ENCODE data around the gene CDC42BPG.
A peak's percentile ranks its signal among the peaks of the same experiment; 100 is the strongest.
"Not testable (repeated sequence)": the region's sequence is repeated elsewhere in the genome, so short reads cannot be mapped to it uniquely, and the experiment has no call there.

CDC42BPG gene

GRCh38 chr11:64850979-64851567 lies 6.6 kb upstream of the CDC42BPG start:
- DNase-seq = peak; percentile 70 to 80

DNA sequence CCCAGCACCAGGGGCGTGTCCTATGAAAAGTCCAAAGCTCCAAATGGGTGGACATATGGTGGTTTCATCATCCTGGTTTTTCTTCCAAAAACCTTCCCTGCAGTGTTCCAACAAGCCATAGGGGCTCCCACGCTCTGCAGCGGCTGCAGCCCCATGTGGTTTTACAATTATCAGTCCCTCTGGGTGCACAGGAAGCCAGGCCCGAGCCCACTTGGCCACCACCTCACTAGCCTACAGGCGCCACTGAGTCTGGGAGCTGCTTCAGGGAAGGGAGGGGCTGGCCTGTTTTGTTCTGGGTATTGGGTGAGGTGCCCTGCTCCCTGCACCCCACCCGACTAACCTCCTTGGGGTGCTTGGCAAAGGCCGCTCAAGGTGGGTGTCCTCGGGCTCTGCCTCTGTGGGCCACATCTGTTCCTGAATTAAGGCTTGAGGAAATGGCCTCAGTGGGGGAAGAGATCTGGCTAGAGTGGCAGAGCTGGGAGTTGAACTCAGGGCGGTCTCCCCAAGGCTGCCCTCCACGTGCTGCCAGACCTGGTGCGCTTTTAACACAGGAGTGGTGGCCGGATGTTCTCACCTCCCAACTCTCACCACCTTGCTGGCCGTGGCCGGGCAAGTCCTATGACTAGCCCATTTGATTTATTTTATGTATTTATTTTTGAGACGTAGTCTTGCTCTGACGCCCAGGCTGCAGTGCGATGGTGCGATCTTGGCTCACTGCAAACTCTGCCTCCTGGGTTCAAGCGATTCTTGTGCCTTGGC lies 5.3 kb upstream of the CDC42BPG start:
- no peak for DNase-seq

GRCh38 chr11:64848826-64849597 lies 4.6 kb upstream of the CDC42BPG start:
- DNase-seq = peak in 1 of 2 donors; percentile 62

- no peak for DNase-seq
Measured at GRCh38 chr11:64848214-64848825, 3.9 kb upstream of the CDC42BPG start.

DNA sequence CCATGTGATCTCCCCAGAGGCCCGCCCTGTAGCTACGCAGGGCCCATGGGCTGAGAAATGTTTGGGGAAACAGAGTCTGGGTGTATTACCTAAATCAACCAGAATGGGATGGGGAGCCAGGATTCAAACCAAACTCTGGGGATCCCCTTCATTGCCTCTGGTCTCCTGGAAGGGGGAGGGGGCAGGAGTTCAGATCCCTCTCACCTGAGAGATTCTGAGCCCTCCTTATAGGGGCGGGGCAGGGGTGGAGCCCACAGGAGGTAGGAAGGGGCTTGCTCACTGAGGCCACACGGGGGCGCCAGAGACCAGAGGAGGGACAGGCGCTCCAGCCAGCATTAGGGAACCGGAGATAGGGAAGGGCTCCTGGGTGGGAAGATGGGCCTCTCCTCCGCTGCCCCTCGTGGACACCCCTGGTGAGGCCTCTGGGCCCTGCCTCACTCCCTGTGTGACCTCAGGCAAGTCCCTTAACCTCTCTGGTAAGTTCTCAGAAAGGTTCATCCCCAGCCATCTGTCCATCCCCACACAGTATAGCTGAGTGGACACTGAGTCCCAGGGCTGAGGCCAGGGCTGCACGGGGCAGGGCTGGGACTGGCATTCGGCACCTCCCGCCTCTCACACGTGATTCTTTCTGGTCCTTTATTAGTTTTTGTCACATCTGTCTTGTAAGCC lies 2.7 kb upstream of the CDC42BPG start:
- peak; percentile 90 to 91 for DNase-seq

- DNase-seq = not testable (repeated sequence)
Measured at GRCh38 chr11:64845776-64846129, 1.3 kb upstream of the CDC42BPG start.

DNA sequence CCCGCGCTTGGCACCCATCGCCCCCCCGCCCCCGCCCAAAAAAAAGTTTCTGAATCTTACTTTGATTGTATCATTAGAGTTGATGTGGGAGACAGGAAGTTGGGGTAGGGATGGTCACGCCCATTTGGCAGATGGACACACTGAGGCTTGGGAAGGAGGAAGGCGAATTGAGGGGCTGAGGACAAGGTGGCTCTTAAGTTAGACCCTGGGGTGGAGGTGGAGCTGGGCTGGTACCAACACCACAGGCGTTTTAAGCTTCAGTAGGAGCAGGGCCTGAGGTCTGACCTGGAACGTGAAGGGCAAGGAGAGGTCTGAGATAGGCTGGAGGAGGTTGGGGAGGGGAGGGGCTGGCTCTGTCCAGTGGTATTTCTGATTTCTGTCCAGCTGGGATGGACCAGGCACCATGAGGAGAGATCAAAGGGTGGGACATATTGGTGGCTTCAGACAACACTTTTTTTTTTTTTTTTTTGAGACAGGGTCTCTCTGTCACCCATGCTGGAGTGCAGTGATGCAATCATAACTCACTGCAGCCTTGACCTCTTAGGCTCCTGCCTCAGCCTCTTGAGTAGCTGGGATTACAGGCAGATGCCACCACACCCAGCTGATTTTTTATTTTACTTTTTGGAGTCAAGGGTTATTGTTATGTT lies 799 bp upstream of the CDC42BPG start:
- no peak for DNase-seq

DNA sequence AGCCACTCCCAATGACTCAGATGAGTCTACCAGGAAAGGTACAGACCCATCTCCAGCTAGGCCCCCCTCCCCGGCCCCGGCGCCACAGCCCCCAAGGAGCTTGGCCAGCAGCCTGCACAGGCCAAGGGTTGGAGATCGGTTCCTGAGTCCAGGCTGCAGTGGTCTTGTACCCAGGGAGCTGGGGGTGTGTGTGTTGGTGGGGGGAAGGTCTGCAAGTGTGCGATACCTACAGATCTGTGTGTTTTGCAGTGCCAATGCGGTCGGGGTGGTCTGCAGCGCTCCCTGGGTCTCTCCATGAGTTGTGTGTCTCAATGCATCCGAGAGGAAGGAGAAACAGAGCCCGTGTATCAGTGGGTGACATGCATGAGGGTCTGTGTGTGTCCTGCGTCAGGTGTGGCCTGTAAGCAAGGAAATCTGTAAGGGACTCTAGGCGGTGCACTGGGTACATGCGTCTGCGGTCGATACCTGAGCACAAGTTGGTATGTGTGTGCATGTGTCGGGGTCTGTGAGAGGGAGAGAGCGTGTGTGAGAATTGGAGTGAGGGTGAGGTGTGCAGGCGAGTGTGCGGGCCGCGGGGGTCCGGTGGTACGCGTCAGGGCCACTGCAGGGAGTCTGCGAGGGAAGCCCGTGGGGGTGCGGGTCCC lies 645 bp downstream of the CDC42BPG start:
- DNase-seq = no peak

GRCh38 chr11:64842851-64843685 lies 1.4 kb downstream of the CDC42BPG start:
- DNase-seq = no peak

DNA sequence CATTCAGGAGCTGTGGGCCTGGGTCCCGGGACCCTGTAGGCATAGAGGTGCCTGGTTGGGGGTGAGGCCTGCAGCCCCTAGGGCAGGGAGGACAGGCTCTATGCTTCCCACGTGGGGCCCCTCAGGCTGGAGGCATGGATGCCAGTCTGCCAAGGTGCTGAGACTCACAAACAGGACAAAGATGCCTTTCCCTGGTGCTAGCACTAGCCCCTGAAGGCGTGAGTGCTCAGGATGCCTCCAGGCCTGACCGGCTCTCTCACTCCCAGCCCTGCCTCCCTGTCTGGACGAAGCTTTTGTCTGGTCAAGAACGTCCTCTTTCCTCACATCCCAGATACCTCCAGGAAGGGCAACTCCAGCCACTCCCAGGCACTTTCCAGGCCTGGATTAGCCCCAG lies 2.1 kb downstream of the CDC42BPG start:
- DNase-seq = no peak

DNA sequence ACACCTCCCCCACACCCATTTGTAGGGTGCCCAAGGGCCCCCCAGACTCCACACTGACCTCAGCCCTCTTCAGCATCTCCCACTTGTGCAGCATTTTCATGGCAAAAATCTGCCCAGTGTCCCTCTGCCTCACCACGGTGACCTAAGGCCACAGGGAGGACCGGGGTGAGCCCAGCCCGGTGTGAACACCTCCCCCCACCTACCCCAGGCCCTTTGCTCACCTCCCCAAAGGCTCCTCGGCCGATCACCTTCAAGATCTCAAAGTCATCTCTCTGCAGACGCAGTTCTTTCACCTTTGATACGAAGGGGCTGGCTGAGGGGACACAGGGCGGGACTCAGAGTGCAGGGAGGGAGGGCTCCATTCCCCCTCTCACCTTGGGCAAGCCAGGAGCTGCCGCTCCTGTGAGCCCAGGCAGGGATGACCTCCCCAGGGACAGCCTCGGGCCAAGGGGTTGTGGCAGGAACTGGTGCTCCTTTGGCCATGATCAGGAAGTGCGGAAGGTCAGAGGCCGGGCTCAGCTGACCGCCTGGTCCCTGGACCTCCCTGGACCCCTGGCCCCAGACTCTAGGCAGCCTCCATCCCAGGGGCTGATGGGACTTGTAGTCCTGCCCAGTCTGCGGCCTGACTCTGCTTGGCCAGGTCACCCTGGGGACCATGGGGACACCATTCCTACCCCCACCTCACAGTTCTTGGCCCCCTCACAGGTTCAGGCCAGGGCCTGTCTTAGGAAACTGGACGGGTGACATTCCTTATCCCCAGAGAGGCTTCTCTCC lies 2.7 kb downstream of the CDC42BPG start:
- no peak for DNase-seq

GRCh38 chr11:64839887-64840782 lies 4.3 kb downstream of the CDC42BPG start:
- DNase-seq = no peak

GRCh38 chr11:64839335-64839734 lies 5.1 kb downstream of the CDC42BPG start:
- DNase-seq = no peak

DNA sequence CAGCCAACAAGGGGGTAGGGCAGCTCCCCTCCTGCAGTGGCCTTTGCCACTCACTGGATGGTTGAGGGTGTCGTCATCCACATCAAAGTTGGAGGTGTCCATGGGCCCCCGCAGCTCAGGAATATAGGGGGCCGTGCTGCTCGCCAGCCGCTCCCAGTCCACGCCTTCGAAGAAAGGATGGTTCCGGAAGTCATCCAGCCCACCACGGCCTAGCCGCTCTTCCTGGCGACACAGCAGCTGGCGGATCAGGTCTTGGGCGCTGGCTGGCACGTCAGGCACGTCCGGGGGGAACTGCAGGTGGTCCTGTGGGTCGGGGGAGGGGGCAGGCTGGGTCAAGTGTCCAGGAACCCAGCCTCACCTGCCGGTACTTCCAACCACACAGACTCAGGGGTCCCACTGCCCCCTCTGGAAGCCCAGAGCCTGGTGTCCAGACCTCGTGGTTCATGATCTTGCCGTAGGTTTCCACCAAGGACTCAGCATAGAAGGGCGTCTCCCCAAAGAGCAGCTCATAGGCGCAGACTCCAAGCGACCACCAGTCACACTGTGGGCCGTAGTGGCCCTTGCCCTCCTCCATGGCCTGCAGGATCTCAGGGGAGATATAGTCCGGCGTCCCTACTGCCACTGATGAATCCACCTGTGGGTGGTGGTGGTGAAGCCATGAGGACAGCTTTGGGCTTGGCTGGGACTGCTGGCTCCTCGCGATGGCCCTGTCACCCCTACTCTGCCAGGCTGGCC lies 5.7 kb downstream of the CDC42BPG start:
- no peak for DNase-seq

DNA sequence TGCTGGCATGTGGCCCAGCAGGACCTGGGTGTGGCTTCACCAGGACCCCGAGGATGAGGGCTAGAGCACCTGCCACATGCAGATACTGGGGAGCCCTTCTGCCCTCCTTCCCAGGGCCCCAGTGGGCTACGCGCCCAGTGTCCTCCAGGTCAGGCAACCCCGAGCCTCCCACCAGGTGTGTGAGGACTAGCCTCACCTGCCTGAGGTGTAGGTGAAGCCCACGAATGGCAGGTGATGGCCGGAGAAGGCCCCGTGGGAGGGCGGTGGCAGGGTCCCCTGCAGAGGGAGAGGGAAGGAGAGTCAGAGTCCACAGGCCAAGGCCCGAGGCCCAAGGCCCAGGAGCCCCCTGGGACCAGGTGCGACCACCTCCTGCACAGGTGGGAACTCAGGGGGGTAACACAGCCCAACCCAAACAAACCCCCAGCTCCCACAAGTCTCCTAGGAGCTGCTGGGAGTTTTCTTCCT lies 6.5 kb downstream of the CDC42BPG start:
- DNase-seq = no peak

- DNase-seq = no peak
Measured at GRCh38 chr11:64836448-64837072, 7.9 kb downstream of the CDC42BPG start.

DNA sequence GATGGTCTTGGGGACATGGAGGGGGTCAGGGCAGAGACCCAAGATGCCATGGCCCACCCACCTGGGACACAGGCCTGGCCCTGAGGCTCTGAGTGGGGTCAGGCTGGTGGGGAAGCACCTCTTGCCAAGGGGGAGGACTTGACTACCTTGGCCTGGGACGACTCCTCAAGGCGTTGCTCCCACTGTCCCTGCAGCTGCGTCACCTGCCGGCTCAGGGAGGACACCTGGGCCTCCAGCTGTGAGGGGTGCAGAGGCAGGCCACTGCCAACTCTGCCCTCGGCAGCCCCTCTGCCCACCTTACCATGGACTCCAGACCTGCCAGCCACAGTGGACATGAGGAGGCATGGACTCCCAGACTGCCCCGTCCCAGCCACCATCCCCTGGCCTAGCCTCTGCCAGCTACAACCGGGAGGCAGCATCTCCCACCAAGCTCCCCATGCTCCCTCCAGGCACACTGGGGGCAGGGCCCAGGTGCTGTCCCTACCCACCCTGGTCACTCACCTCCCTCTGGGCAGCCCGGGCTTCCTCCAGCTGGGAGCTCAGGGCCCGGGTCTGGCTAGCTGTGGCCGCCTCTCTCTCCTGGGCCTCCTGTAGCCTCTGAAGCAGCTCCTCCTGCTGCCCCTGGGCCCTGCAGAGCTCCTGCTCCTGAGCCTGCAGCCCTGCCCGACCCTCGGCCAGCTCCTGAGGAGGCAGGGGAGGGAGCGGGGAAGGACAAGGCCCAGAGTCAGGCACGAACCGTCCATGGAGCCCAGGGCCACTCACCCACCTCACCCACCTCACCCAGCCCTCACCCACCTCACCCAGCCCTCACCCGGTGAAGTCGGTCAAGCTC lies 8.6 kb downstream of the CDC42BPG start:
- no peak for DNase-seq
